CD4-positive, CD25-positive, alpha-beta regulatory T cell (primary cell): Measurements from ENCODE around the gene LMO2. TPM values are rescaled to one million over a fixed set of nuclear protein-coding genes. Genes with fewer than 3 reads are reported as not detected.

Experiments used
- ATAC-seq, 2 donors: fragments of 150-1000 bp; cut with Tn5 transposase; one replicate each; pipeline ENCODE4 v1.10.0; 2021; ENCODE audit warnings: low read depth in 2 of 2, moderate number of reproducible peaks in 2 of 2, moderate library complexity in 1 of 2
- DNase-seq, 3 donors: peaks; one replicate each; pipeline versions ENCODE4 v3.0.0 to v3.0.0-alpha.2; 2012 to 2022; ENCODE audit warnings: mixed read lengths in 1 of 3
- H3K27ac ChIP-seq: one replicate; pipeline ENCODE4 v1.7.0; 2013; ENCODE audit warnings: mild to moderate bottlenecking, low read length; ENCODE audit not compliant: insufficient read depth, poor library complexity, severe bottlenecking
- H3K27me3 ChIP-seq: one replicate; pipeline ENCODE4 v1.7.0; 2013; ENCODE audit warnings: low read length; ENCODE audit not compliant: control insufficient read depth, insufficient read depth
- H3K36me3 ChIP-seq: one replicate; pipeline ENCODE4 v1.7.0; 2013; ENCODE audit warnings: mild to moderate bottlenecking, low read length, moderate library complexity; ENCODE audit not compliant: control insufficient read depth, insufficient read depth
- H3K4me1 ChIP-seq: 2 replicates; pipeline ENCODE4 v1.7.0; 2013; ENCODE audit warnings: mild to moderate bottlenecking, low read length; ENCODE audit not compliant: insufficient read depth, control insufficient read depth, poor library complexity, severe bottlenecking
- H3K4me3 ChIP-seq: one replicate; pipeline ENCODE4 v1.7.0; 2013; ENCODE audit warnings: low read depth, mild to moderate bottlenecking, low read length, moderate library complexity
- H3K9me3 ChIP-seq, 2 experiments: 1 replicate in 1 of 2; 2 replicates in 1 of 2; pipeline ENCODE4 v1.7.0; 2013; ENCODE audit warnings: low read length in 2 of 2, mild to moderate bottlenecking in 1 of 2, moderate library complexity in 1 of 2; ENCODE audit not compliant: control insufficient read depth in 2 of 2
- H3K27ac Mint-ChIP-seq, 3 donors: one replicate each; pipeline ENCODE4 v1.8.0; 2020 to 2022; ENCODE audit warnings: mild to moderate bottlenecking in 3 of 3, mixed read lengths in 3 of 3, moderate library complexity in 2 of 3
- H3K27me3 Mint-ChIP-seq: one replicate; pipeline ENCODE4 v1.8.0; 2022; ENCODE audit warnings: mild to moderate bottlenecking, mixed read lengths
- H3K36me3 Mint-ChIP-seq: one replicate; pipeline ENCODE4 v1.8.0; 2020; ENCODE audit warnings: mixed read lengths
- H3K4me1 Mint-ChIP-seq, 4 donors: one replicate each; pipeline ENCODE4 v1.8.0; 2020 to 2022; ENCODE audit warnings: mixed read lengths in 4 of 4, mild to moderate bottlenecking in 1 of 4
- H3K4me3 Mint-ChIP-seq, 4 donors: one replicate each; pipeline ENCODE4 v1.8.0; 2020 to 2022; ENCODE audit warnings: mild to moderate bottlenecking in 4 of 4, mixed read lengths in 4 of 4, moderate library complexity in 3 of 4
- H3K9me3 Mint-ChIP-seq, 7 donors: one replicate each; pipeline ENCODE4 v1.8.0; 2020 to 2022; ENCODE audit warnings: mixed read lengths in 7 of 7, mild to moderate bottlenecking in 3 of 7, moderate library complexity in 2 of 7
- polyA plus RNA-seq, 4 donors: library from polyadenylated mRNA; unstranded; fragments of 300-500 nt; fragmentation: Illumina TruSeq; gene quantifications; one replicate each; pipeline ENCODE4 v1.2.3, GENCODE V29; 2021
- total RNA-seq: library from RNA; stranded (reverse); gene quantifications from one replicate; pipeline ENCODE4 v1.2.3, GENCODE V29; 2022

LMO2 gene
- total and polyA plus RNA-seq, 5 donors from 2014 or later, result 0.13 to 1.9 TPM; not detected in 3

DNA sequence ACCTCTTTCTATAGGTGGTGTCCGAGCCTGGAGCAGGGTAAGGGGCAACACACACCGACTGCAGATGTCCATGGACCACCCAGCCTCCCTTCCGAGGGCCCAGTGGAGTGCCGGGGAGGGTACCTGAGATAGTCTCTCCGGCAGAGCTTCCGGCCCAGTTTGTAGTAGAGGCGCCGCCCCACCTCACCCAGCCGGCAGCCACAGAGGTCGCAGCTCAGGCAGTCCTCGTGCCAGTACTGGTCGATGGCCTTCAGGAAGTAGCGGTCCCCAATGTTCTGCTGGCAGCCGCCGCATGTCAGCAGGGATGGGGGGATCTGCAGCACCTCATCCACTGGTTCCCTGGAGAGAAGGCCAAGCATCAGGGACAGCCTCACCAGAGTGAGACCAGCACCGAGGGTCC, 27.4 kb downstream of the LMO2 start:
- H3K4me1 ChIP-seq, result peaks cover 3% of the 10 kb centered on the region
- no peak overlapping the region for H3K27ac ChIP-seq
- H3K9me3 ChIP-seq, result no peaks in the 10 kb centered on the region
- H3K27ac Mint-ChIP-seq, result no peak overlapping the region
- no peak overlapping the region for H3K4me3 Mint-ChIP-seq
- ATAC-seq (no peak), DNase-seq (no peak)
- H3K9me3 Mint-ChIP-seq, result peaks cover 0 to 3% (median 0%) of the 10 kb centered on the region in 7 donors
- H3K27me3 Mint-ChIP-seq, result peaks cover 51% of the 10 kb centered on the region
- H3K4me1 Mint-ChIP-seq, result peaks cover 0 to 10% (median 4%) of the 10 kb centered on the region in 4 donors
- H3K4me3 ChIP-seq, result no peak overlapping the region
- no peaks in the 10 kb centered on the region for H3K36me3 ChIP-seq
- H3K36me3 Mint-ChIP-seq, result no peaks in the 10 kb centered on the region
- peaks cover 41% of the 10 kb centered on the region for H3K27me3 ChIP-seq

DNA sequence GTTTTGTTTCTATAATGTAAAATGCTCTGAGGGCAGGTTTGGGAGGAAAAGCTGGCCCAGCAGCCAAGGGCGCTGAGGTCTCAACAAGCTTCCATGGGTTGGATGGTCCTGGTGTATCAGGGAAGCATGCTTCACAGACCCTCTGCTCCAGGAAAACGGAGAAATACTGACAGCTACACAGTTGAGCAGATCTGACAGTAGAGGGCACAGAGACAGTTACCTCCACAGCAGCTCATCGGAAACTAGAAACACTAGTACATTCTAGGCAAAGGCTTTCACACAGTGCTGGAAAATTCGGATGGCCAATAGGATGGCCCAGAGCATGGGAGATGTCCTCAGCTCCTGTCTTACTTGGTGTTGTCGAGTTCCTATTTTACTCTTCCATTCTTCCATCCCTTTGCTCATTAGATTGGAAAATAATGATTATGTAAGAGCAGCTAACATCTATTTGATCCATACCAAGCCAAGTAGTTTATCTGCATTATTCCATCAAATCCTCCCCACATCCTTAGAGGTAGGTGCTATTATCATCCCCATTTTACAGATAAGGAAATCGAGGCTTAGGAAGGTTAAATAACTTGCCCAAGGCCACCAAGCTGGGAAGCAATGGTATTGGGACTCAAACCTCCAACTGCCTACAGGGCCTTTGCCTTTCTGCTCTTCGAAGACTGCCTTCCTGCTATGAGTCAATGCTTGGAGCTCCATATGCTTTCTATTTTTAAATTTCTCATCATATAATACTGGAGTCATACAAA, 28.3 kb downstream of the LMO2 start:
- H3K27me3 ChIP-seq, result peaks cover 44% of the 10 kb centered on the region
- H3K4me1 ChIP-seq, result peaks cover under 1% of the 10 kb centered on the region
- Mint-ChIP-seq H3K36me3 (no peaks in the 10 kb centered on the region), H3K27ac (no peak overlapping the region), H3K4me1 (peaks cover 0 to 9% (median 4%) of the 10 kb centered on the region in 4 donors), H3K9me3 (peaks cover 0 to 3% (median 0%) of the 10 kb centered on the region in 7 donors), H3K4me3 (no peak overlapping the region), H3K27me3 (peaks cover 60% of the 10 kb centered on the region)
- DNase-seq (no peak), ATAC-seq (no peak)
- no peak overlapping the region for H3K4me3 ChIP-seq
- no peaks in the 10 kb centered on the region for H3K36me3 ChIP-seq
- H3K27ac ChIP-seq, result no peak overlapping the region
- no peaks in the 10 kb centered on the region for H3K9me3 ChIP-seq

DNA sequence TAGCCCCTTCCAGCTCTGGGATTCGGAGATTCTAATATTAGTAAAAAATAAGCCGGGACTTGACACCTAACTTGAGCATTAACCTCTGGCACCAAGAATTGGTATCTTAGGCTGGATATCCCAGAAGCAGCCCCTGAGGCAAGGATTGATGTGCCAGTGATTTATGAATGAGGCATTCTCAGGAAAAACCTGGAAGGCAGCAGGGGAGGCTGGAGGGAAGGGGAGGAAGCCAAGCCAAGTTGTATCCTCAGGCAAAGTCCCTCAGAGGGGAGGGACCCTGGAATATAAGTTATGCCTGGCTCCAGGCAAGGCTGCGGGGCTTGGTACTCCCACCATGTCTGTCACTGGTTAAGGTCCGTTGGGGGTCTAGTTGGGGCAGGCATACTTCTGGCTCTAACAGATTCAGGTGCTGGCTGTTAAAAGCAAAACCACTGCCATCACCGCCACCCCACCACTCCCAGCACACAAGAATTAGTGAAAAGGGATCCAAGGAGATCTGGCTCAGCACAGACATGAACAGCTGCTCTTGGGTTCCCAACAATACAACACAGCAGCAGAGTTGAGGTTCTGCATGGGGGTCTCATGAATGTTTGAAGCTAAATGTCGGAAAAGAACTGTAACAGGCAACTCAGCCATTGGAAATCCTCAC, 29.8 kb downstream of the LMO2 start:
- DNase-seq (no peak), ATAC-seq (no peak)
- H3K9me3 Mint-ChIP-seq, result peaks cover 0 to 5% (median 0%) of the 10 kb centered on the region in 7 donors
- H3K27me3 Mint-ChIP-seq, result peaks cover 61% of the 10 kb centered on the region
- H3K27ac ChIP-seq, result no peak overlapping the region
- H3K4me1 ChIP-seq, result no peaks in the 10 kb centered on the region
- peaks cover 37% of the 10 kb centered on the region for H3K27me3 ChIP-seq
- H3K4me3 Mint-ChIP-seq, result no peak overlapping the region
- no peak overlapping the region for H3K27ac Mint-ChIP-seq
- H3K36me3 ChIP-seq, result no peaks in the 10 kb centered on the region
- no peak overlapping the region for H3K4me3 ChIP-seq
- H3K9me3 ChIP-seq, result no peaks in the 10 kb centered on the region
- H3K36me3 Mint-ChIP-seq, result no peaks in the 10 kb centered on the region
- peaks cover 0 to 2% (median 0%) of the 10 kb centered on the region in 4 donors for H3K4me1 Mint-ChIP-seq

DNA sequence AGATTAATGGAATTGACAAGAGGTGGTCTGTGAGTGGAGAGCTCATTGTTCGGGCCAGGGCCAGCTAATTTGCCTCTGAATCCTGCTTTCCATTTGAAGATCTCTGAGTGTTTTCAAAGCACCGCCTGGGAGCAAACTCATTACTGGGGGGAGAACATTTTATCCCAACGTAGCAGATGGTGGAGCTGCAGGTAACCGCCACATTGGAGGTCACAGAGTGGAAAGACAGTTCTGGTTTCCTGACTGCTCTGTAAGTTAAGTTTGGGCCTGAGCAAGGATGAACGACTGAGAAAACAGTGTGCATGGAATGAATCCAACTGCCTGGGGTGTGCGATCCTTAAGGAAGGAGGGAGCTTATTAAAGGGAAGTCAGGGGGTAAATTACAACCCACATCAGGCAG, 30.5 kb downstream of the LMO2 start:
- ATAC-seq (no peak), DNase-seq (no peak)
- H3K4me3 Mint-ChIP-seq, result no peak overlapping the region
- peaks cover 62% of the 10 kb centered on the region for H3K27me3 Mint-ChIP-seq
- H3K27me3 ChIP-seq, result peaks cover 37% of the 10 kb centered on the region
- H3K4me1 Mint-ChIP-seq, result peaks cover 0 to 2% (median 0%) of the 10 kb centered on the region in 4 donors
- H3K9me3 Mint-ChIP-seq, result peaks cover 0 to 5% (median 0%) of the 10 kb centered on the region in 7 donors
- no peaks in the 10 kb centered on the region for H3K9me3 ChIP-seq
- H3K36me3 ChIP-seq, result no peaks in the 10 kb centered on the region
- H3K27ac Mint-ChIP-seq, result no peak overlapping the region
- H3K36me3 Mint-ChIP-seq, result no peaks in the 10 kb centered on the region
- no peaks in the 10 kb centered on the region for H3K4me1 ChIP-seq
- no peak overlapping the region for H3K27ac ChIP-seq
- H3K4me3 ChIP-seq, result no peak overlapping the region

DNA sequence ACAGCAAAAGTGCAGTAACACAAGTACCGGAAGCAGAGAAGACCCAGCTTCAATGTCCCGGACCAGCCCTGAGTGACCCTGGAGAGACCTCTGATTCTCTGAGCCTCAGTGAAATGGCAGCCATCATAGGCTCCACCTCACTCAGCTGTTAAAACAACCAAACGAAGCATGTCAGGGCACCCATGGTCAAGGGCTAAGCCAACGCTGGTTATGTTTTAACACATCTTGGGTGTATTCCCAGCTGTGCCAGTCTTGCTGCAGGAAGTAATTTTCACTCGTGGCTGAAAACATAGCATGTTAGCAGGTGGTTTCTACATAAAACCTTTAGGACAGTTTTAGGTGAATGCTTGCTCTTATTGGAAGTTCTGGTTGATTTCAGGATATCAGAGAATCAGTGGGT, 30.9 kb downstream of the LMO2 start:
- peaks cover 62% of the 10 kb centered on the region for H3K27me3 Mint-ChIP-seq
- H3K9me3 Mint-ChIP-seq, result peaks cover 0 to 5% (median 0%) of the 10 kb centered on the region in 7 donors
- peaks cover 0 to 2% (median 0%) of the 10 kb centered on the region in 4 donors for H3K4me1 Mint-ChIP-seq
- H3K36me3 Mint-ChIP-seq, result no peaks in the 10 kb centered on the region
- H3K36me3 ChIP-seq, result no peaks in the 10 kb centered on the region
- no peaks in the 10 kb centered on the region for H3K9me3 ChIP-seq
- H3K4me1 ChIP-seq, result no peaks in the 10 kb centered on the region
- ATAC-seq (no peak), DNase-seq (no peak)
- peaks cover 34% of the 10 kb centered on the region for H3K27me3 ChIP-seq
- no peak overlapping the region for H3K4me3 Mint-ChIP-seq
- no peak overlapping the region for H3K27ac Mint-ChIP-seq
- no peak overlapping the region for H3K27ac ChIP-seq
- no peak overlapping the region for H3K4me3 ChIP-seq

DNA sequence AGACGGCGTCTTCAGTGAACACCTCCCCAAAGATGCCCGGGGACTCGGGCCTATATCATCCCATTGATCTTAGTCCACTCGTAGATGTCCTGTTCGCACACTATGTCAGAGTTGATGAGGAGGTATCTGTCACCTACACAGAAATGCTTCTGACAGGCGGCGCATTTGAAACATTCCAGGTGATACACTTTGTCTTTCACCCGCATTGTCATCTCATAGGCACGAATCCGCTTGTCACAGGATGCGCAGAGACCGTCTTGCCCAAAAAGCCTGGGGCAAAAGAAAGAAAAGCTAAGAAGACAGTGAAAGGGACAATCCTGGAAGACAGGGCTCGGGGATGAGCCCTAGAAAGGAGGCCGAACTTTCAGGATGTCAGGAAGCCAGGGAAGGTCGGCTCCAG, 32.6 kb downstream of the LMO2 start:
- Mint-ChIP-seq H3K9me3 (peaks cover 0 to 5% (median 0%) of the 10 kb centered on the region in 7 donors), H3K27ac (no peak overlapping the region), H3K4me3 (no peak overlapping the region), H3K4me1 (peaks cover 0 to 2% (median 0%) of the 10 kb centered on the region in 4 donors), H3K36me3 (no peaks in the 10 kb centered on the region), H3K27me3 (peaks cover 63% of the 10 kb centered on the region)
- Histone ChIP-seq H3K4me1 (no peaks in the 10 kb centered on the region), H3K27ac (no peak overlapping the region), H3K27me3 (peaks cover 26% of the 10 kb centered on the region), H3K4me3 (no peak overlapping the region), H3K36me3 (no peaks in the 10 kb centered on the region), H3K9me3 (no peaks in the 10 kb centered on the region)
- ATAC-seq, result no peak
- no peak for DNase-seq

DNA sequence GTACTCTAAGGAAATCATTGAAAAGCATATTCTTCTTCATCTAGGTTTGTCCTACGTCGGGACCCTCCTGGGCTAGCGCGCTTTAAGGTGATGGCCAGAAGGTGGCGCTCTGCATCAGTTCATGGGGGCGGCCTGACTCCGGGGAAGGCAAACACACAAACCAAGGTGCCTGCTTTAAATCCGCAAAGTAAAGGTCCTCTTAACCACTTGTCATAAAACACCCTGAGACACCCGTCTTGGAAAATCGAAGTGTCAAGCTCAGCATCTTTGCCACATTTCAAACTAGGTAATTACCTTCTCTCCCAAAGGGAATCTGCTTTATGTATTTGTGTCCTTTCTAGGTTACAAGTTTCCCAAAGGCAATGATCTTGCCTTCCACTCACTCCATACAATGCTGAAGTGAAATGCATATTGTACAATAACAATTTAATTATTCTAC, 33.9 kb downstream of the LMO2 start:
- no peaks in the 10 kb centered on the region for H3K36me3 Mint-ChIP-seq
- peaks cover 0 to 2% (median 0%) of the 10 kb centered on the region in 4 donors for H3K4me1 Mint-ChIP-seq
- ATAC-seq (peak; percentile 55 to 64), DNase-seq (peak; percentile 11 to 65 (median 48))
- Histone ChIP-seq H3K4me3 (no peak overlapping the region), H3K4me1 (no peaks in the 10 kb centered on the region), H3K27ac (no peak overlapping the region), H3K36me3 (no peaks in the 10 kb centered on the region), H3K9me3 (no peaks in the 10 kb centered on the region), H3K27me3 (peaks cover 22% of the 10 kb centered on the region)
- H3K9me3 Mint-ChIP-seq, result peaks cover 0 to 2% (median 0%) of the 10 kb centered on the region in 7 donors
- H3K27me3 Mint-ChIP-seq, result peaks cover 59% of the 10 kb centered on the region
- H3K4me3 Mint-ChIP-seq, result no peak overlapping the region
- no peak overlapping the region for H3K27ac Mint-ChIP-seq
